K562 (cell line): ENCODE measurements around the gene MTREX. TPM values are rescaled to one million over a fixed set of nuclear protein-coding genes. Genes with fewer than 3 reads are reported as not detected.
A peak's percentile ranks its signal among the peaks of the same experiment; 100 is the strongest.

Source experiments
- BCOR ChIP-seq: fragments of 450-650 bp; IDR thresholded peaks from 2 replicates; pipeline ENCODE4 v1.6.1; 2016
- BHLHE40 ChIP-seq: IDR thresholded peaks from 2 replicates; pipeline ENCODE4 v1.6.1; 2011; ENCODE audit warnings: low read length, improper control_type of control experiment
- CHAMP1 ChIP-seq: fragments of 450-650 bp; IDR thresholded peaks from 2 replicates; pipeline ENCODE4 v1.6.1; 2016; ENCODE audit warnings: mild to moderate bottlenecking
- KDM5B ChIP-seq: fragments of 200-600 bp; sonication (generic); IDR thresholded peaks from 2 replicates; pipeline ENCODE4 v1.6.1; 2012; ENCODE audit warnings: low read depth, mild to moderate bottlenecking, moderate library complexity, low read length, control low read depth, inconsistent platforms; ENCODE audit not compliant: insufficient replicate concordance
- L3MBTL2 ChIP-seq: fragments of 450-650 bp; IDR thresholded peaks from 2 replicates; pipeline ENCODE4 v1.6.1; 2016; ENCODE audit warnings: mild to moderate bottlenecking, moderate library complexity
- MGA ChIP-seq: fragments of 450-650 bp; IDR thresholded peaks from 2 replicates; pipeline ENCODE4 v1.6.1; 2016; ENCODE audit warnings: mild to moderate bottlenecking, moderate library complexity
- PHF8 ChIP-seq: fragments of 200-600 bp; sonication (generic); IDR thresholded peaks from 2 replicates; pipeline ENCODE4 v1.6.1; 2012; ENCODE audit warnings: mixed run types, mild to moderate bottlenecking, inconsistent platforms, low read length, moderate library complexity, borderline replicate concordance
- PML ChIP-seq: IDR thresholded peaks from 2 replicates; pipeline ENCODE4 v1.6.1; 2012; ENCODE audit warnings: low read length, inconsistent platforms
- THRAP3 ChIP-seq: fragments of 450-650 bp; IDR thresholded peaks from 2 replicates; pipeline ENCODE4 v1.6.1; 2016; ENCODE audit warnings: mild to moderate bottlenecking, inconsistent platforms, borderline replicate concordance
- ZNF639 ChIP-seq, 2 experiments: fragments of 200-800 bp in 1 of 2; sonication (Bioruptor generic) in 1 of 2; sonication (generic) in 1 of 2; formaldehyde crosslinking in 1 of 2; IDR thresholded peaks in 1 of 2; conservative IDR thresholded peaks in 1 of 2; 2 replicates each; pipeline versions ENCODE4 v1.5.0 to v1.6.1; 2016 to 2020; ENCODE audit warnings: missing compliant biosample characterization in 1 of 2, missing genetic modification characterization in 1 of 2, missing genetic modification reagents in 1 of 2
- polyA plus RNA-seq, 8 experiments: library from polyadenylated mRNA; depleted of rRNA in 4 of 8; stranded (reverse) in 5 of 8; unstranded in 3 of 8; fragments of >200 nt; fragmentation: Nextera tagmentation in 2 of 8; fragmentation: Illumina TruSeq in 1 of 8; extraction: Ambion mirVana in 2 of 8; extraction: Trizol in 1 of 8; gene quantifications; 2 replicates each; pipeline versions ENCODE4 v1.2.1 to v1.2.3, GENCODE V29; 2011 to 2014; ENCODE audit warnings: inconsistent platforms in 1 of 8, missing spikeins in 1 of 8
- total RNA-seq, 7 experiments: library from RNA; depleted of rRNA in 6 of 7; stranded (reverse); fragments of >200 nt in 6 of 7; fragmentation: Illumina TruSeq in 2 of 7; extraction: Trizol in 2 of 7; gene quantifications; 2 replicates each; pipeline versions ENCODE4 v1.2.1 to v1.2.3, GENCODE V29; 2011 to 2021; ENCODE audit warnings: low replicate concordance in 1 of 7

The MTREX gene
- total and polyA plus RNA-seq, 9 of the 15 experiments (the other 6 are each of a cell fraction or from before 2014, with no cell fraction given): 52.9 to 193 (median 150) TPM

- TF ChIP-seq THRAP3 (no peak; the same call in 1 of the 2 replicates), L3MBTL2 (peak; percentile 97), MGA (peak; percentile 95), KDM5B (peak; percentile 90), BHLHE40 (no peak; the same call in 1 of the 2 replicates), PML (peak; percentile 51; the same call in 1 of the 2 replicates), ZNF639 (CRISPR knock-in tag; conservative IDR thresholded peaks at IDR 0.05 in 1 of 2, IDR thresholded peaks at IDR 0.05 in 1 of 2) (peak in 1 of 2 experiments; percentile 83; a peak in 2 of 4 replicates), CHAMP1 (peak; percentile 41; the same call in 1 of the 2 replicates), PHF8 (peak; percentile 83), BCOR (peak; percentile 42; the same call in 1 of the 2 replicates)
Observed at GRCh38 chr5:55307383-55308253, at the start of gene MTREX, which contains the start of gene DHX29 (continued).
